ENCODE measurements around the gene NUDT3. TPM values are rescaled to one million over a fixed set of nuclear protein-coding genes. Genes with fewer than 3 reads are reported as not detected.

NUDT3 gene
- total and polyA plus RNA-seq, 9 of the 15 experiments (the other 6 are each of a cell fraction or from before 2014, with no cell fraction given), result 5.4 to 81.2 (median 56.4) TPM

GRCh38 chr6:34243901-34244884 lies 148.3 kb downstream of the NUDT3 start (continued):
- TF ChIP-seq SMARCC2 (IDR thresholded peaks at IDR 0.05; ENCODE audit: low read depth) (peak; percentile 90), STAT6 (CRISPR knock-in tag; IDR thresholded peaks at IDR 0.05) (peak; percentile 71; the same call in 1 of the 2 replicates), RB1 (IDR thresholded peaks at IDR 0.05; ENCODE audit: low read depth) (peak; percentile 35; the same call in 1 of the 2 replicates), BRD9 (IDR thresholded peaks at IDR 0.05; ENCODE audit: low read depth, partially characterized antibody) (peak; percentile 27), CC2D1A (IDR thresholded peaks at IDR 0.05) (0 out of 2 replicates have a peak, but pooled peaks have one; percentile 10), HDAC1 (IDR thresholded peaks at IDR 0.05) (peak in 1 of 2 experiments; percentile 70; a peak in 2 of 4 replicates), RBM15 (IDR thresholded peaks at IDR 0.05; ENCODE audit: insufficient read depth, low read length) (no peak), CEBPG (CRISPR knock-in tag; IDR thresholded peaks at IDR 0.05) (0 out of 2 replicates have a peak, but pooled peaks have one; percentile 29), CEBPG (tag; conservative IDR thresholded peaks at IDR 0.05 in 1 of 2, IDR thresholded peaks at IDR 0.05 in 1 of 2) (no peak), MAFF (IDR thresholded peaks at IDR 0.05; ENCODE audit: low read length) (peak; percentile 91), ERF (CRISPR knock-in tag; IDR thresholded peaks at IDR 0.05) (peak; percentile 30; the same call in 1 of the 2 replicates), CUX1 (CRISPR knock-in tag; IDR thresholded peaks at IDR 0.05) (no peak), POLR2A (conservative IDR thresholded peaks at IDR 0.05) (peak; percentile 66), ZBTB49 (CRISPR knock-in tag; IDR thresholded peaks at IDR 0.05; ENCODE audit: borderline replicate concordance) (0 out of 2 replicates have a peak, but pooled peaks have one; percentile 25)
